Panc1 (cell line): ENCODE results near the gene UBAP2L. TPM values are rescaled to one million over a fixed set of nuclear protein-coding genes. Genes with fewer than 3 reads are reported as not detected.
"Not testable (repeated sequence)": the region's sequence is repeated elsewhere in the genome, so short reads cannot be mapped to it uniquely, and the experiment has no call there.

ENCODE experiments used
- ATAC-seq: fragments of 200-7000 bp; cut with Tn5 transposase; 2 replicates; pipeline ENCODE4 v1.9.1; 2020; ENCODE audit warnings: mild to moderate bottlenecking, moderate library complexity
- BruUV-seq: library from RNA; stranded (reverse); fragments of 400-500 nt; replicated peaks from 2 replicates; lab custom pipeline; 2021; lab: Mats Ljungman, UMichigan
- CTCF ChIA-PET: fragments of 300-600 bp; sonication (Branson Sonifier 250); formaldehyde crosslinking; loops from one replicate; lab custom pipeline; 2022; ENCODE audit warnings: antibody characterized with exemption; lab: Charles Lee
- POLR2A ChIA-PET: fragments of 300-600 bp; sonication (Branson Sonifier 250); formaldehyde crosslinking; loops from one replicate; lab custom pipeline; 2022; ENCODE audit warnings: antibody characterized with exemption; lab: Charles Lee
- DNase-seq: peaks from one replicate; pipeline ENCODE4 v3.0.0-alpha.2; 2010; ENCODE audit warnings: low read depth, low spot score
- H3K27ac ChIP-seq: 2 replicates; pipeline ENCODE4 v1.5.1; 2011; ENCODE audit warnings: mild to moderate bottlenecking, low read length, inconsistent platforms
- H3K27me3 ChIP-seq: fragments of 200-500 bp; sonication (Bioruptor generic); 2 replicates; pipeline ENCODE4 v1.6.0; 2014; ENCODE audit warnings: low read length, inconsistent platforms; ENCODE audit not compliant: control insufficient read depth, insufficient read depth
- H3K36me3 ChIP-seq: fragments of 200-500 bp; sonication (Bioruptor generic); 2 replicates; pipeline ENCODE4 v1.5.1; 2014; ENCODE audit warnings: inconsistent platforms, mild to moderate bottlenecking, low read length, moderate library complexity; ENCODE audit not compliant: control insufficient read depth, insufficient read depth
- H3K4me1 ChIP-seq: 2 replicates; pipeline ENCODE4 v1.5.1; 2011; ENCODE audit warnings: inconsistent platforms, mild to moderate bottlenecking, low read length, moderate library complexity; ENCODE audit not compliant: control insufficient read depth, insufficient read depth
- H3K4me3 ChIP-seq, 2 experiments: 2 replicates each; pipeline ENCODE4 v1.5.1; 2011 to 2012; ENCODE audit warnings: low read depth in 2 of 2, low read length in 2 of 2, mild to moderate bottlenecking in 2 of 2, inconsistent platforms in 1 of 2, moderate library complexity in 1 of 2
- H3K9me3 ChIP-seq: fragments of 200-500 bp; sonication (Bioruptor generic); 2 replicates; pipeline ENCODE4 v1.5.1; 2014; ENCODE audit warnings: low read depth, mild to moderate bottlenecking, inconsistent platforms, low read length, moderate library complexity; ENCODE audit not compliant: control insufficient read depth, insufficient read depth
- POLR2AphosphoS5 ChIP-seq: IDR thresholded peaks from 2 replicates; pipeline ENCODE4 v1.6.1; 2012; ENCODE audit warnings: mild to moderate bottlenecking, low read depth, low read length, moderate library complexity
- SIN3A ChIP-seq: IDR thresholded peaks from 2 replicates; pipeline ENCODE4 v1.6.1; 2012; ENCODE audit warnings: low read depth, mild to moderate bottlenecking, low read length, moderate library complexity, borderline replicate concordance; ENCODE audit not compliant: insufficient read depth
- TCF7L2 ChIP-seq: IDR thresholded peaks from 2 replicates; pipeline ENCODE4 v1.6.1; 2011; ENCODE audit warnings: mild to moderate bottlenecking, low read depth, low read length, inconsistent platforms
- in situ Hi-C: cut with HindIII; loops from 2 replicates; pipeline ENCODE4 v1.10.0; 2016; ENCODE audit warnings: low sequenced_read_pairs, low pct_unique_long_range_greater_than_20kb
- intact Hi-C: fragments of 100-400 bp; cut with micrococcal nuclease; formaldehyde crosslinking; loops from one replicate; pipeline ENCODE4 v1.10.0; 2022; ENCODE audit not compliant: unreplicated experiment
- total RNA-seq: library from RNA; stranded (reverse); gene quantifications from one replicate; pipeline ENCODE4 v1.2.1, GENCODE V29; 2021; ENCODE audit not compliant: unreplicated experiment
- TF ChIP-seq, protein P1 (sequence below), 2 experiments: IDR thresholded peaks; 2 replicates each; pipeline ENCODE4 v1.6.1; 2011 to 2012; ENCODE audit warnings: low read depth in 2 of 2, control low read depth in 1 of 2, low read length in 1 of 2, mild to moderate bottlenecking in 1 of 2, moderate library complexity in 1 of 2; ENCODE audit not compliant: insufficient read depth in 1 of 2
- TF ChIP-seq, protein P2 (sequence below): fragments of 450-650 bp; IDR thresholded peaks from 2 replicates; pipeline ENCODE4 v1.5.1; 2017; ENCODE audit warnings: mild to moderate bottlenecking

Gene UBAP2L
- total RNA-seq, 1 experiment from 2014 or later = 227 TPM

- H3K9me3 ChIP-seq, ATAC-seq, CTCF ChIA-PET, H3K27ac ChIP-seq, BruUV-seq, in situ Hi-C loops, H3K4me3 ChIP-seq, H3K4me1 ChIP-seq, POLR2A ChIA-PET, H3K27me3 ChIP-seq, intact Hi-C loops, DNase-seq, H3K36me3 ChIP-seq: not testable (repeated sequence)
These were observed 88.4 kb downstream of the UBAP2L start for GRCh38 chr1:154309136-154309535.

DNA sequence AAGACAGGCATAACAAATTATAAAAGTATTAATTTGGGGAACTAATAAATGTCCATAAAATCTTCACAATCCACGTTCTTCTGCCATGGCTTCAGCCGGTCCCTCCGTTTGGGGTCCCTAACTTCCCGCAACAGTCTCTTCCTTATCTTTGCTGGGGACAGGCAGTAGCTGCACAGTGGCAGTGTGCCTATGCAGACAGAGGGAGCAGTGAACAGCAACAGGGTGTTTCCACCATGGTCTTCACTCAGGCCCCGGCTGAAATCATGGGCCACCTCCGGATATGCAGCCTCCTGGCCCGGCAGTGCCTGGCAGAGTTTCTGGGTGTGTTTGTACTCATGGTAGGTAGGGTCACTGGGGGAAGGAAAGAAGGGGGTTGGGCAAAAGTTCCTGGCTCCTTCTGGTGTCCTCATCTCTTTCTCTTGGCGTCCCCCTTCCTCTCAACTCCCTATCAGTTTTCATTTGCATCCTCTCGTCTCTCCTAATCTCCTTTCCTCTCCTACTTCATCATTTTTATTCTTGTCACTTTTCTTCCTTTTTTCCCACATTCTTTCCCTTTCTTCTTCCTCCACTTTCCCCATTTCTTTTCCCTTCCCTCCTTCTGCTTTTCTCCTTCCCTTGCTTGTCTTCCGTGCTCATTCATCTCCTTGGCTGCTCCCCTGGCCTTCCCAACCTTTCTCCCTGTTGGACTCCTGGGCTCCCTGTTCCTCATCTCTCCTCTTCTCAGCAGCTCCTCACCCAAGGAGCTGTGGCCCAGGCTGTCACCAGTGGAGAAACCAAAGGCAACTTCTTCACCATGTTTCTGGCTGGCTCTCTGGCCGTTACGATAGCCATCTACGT is 91.7 kb downstream of the UBAP2L start:
- BruUV-seq, H3K4me3 ChIP-seq, DNase-seq, ATAC-seq, H3K36me3 ChIP-seq, H3K27me3 ChIP-seq, H3K4me1 ChIP-seq, H3K27ac ChIP-seq, H3K9me3 ChIP-seq, CTCF ChIA-PET, POLR2A ChIA-PET, in situ Hi-C loops, intact Hi-C loops: not testable (repeated sequence)

GRCh38 chr1:154313066-154313356 is 92.3 kb downstream of the UBAP2L start:
- H3K36me3 ChIP-seq = no peaks in the 10 kb centered on the region
- no peak overlapping the region for H3K27ac ChIP-seq
- intact Hi-C loops = no loop called here
- BruUV-seq = no TSS peak
- ChIA-PET POLR2A (no interaction called here), CTCF (no interaction called here)
- H3K9me3 ChIP-seq = no peaks in the 10 kb centered on the region; the same call in 1 of the 2 replicates
- in situ Hi-C loops = no loop called here
- TF ChIP-seq, protein P1, sequence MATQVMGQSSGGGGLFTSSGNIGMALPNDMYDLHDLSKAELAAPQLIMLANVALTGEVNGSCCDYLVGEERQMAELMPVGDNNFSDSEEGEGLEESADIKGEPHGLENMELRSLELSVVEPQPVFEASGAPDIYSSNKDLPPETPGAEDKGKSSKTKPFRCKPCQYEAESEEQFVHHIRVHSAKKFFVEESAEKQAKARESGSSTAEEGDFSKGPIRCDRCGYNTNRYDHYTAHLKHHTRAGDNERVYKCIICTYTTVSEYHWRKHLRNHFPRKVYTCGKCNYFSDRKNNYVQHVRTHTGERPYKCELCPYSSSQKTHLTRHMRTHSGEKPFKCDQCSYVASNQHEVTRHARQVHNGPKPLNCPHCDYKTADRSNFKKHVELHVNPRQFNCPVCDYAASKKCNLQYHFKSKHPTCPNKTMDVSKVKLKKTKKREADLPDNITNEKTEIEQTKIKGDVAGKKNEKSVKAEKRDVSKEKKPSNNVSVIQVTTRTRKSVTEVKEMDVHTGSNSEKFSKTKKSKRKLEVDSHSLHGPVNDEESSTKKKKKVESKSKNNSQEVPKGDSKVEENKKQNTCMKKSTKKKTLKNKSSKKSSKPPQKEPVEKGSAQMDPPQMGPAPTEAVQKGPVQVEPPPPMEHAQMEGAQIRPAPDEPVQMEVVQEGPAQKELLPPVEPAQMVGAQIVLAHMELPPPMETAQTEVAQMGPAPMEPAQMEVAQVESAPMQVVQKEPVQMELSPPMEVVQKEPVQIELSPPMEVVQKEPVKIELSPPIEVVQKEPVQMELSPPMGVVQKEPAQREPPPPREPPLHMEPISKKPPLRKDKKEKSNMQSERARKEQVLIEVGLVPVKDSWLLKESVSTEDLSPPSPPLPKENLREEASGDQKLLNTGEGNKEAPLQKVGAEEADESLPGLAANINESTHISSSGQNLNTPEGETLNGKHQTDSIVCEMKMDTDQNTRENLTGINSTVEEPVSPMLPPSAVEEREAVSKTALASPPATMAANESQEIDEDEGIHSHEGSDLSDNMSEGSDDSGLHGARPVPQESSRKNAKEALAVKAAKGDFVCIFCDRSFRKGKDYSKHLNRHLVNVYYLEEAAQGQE (IDR thresholded peaks at IDR 0.05; ENCODE audit: insufficient read depth in 1 of 2, low read depth in 2 of 2, low read length in 1 of 2) = no peak
- TF ChIP-seq TCF7L2 = no peak
- TF ChIP-seq SIN3A = no peak
- no peak for TF ChIP-seq POLR2AphosphoS5
- TF ChIP-seq, protein P2, sequence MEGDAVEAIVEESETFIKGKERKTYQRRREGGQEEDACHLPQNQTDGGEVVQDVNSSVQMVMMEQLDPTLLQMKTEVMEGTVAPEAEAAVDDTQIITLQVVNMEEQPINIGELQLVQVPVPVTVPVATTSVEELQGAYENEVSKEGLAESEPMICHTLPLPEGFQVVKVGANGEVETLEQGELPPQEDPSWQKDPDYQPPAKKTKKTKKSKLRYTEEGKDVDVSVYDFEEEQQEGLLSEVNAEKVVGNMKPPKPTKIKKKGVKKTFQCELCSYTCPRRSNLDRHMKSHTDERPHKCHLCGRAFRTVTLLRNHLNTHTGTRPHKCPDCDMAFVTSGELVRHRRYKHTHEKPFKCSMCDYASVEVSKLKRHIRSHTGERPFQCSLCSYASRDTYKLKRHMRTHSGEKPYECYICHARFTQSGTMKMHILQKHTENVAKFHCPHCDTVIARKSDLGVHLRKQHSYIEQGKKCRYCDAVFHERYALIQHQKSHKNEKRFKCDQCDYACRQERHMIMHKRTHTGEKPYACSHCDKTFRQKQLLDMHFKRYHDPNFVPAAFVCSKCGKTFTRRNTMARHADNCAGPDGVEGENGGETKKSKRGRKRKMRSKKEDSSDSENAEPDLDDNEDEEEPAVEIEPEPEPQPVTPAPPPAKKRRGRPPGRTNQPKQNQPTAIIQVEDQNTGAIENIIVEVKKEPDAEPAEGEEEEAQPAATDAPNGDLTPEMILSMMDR = no peak
- ATAC-seq = no peak
- DNase-seq = no peak
- H3K4me1 ChIP-seq = no peaks in the 10 kb centered on the region
- H3K27me3 ChIP-seq = no peaks in the 10 kb centered on the region
- H3K4me3 ChIP-seq = no peak overlapping the region

DNA sequence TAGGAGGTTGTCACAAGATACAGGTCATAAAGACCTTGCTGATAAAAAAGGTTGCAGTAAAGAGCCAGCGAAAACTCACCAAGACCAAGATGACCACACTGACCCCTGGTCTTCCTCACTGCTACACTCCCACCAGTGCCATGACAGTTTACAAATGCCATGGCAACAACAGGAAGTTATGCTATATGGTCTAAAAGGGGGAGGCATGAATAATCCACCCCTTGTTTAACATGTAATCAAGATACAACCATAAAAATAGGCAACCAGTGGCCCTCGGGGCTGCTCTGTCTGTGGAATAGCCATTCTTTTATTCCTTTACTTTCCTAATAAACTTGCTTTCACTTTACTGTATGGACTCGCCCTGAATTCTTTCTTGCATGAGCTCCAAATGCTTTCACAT is 93.5 kb downstream of the UBAP2L start:
- BruUV-seq, ATAC-seq, H3K9me3 ChIP-seq, DNase-seq, intact Hi-C loops, CTCF ChIA-PET, H3K4me1 ChIP-seq, H3K27ac ChIP-seq, H3K36me3 ChIP-seq, H3K4me3 ChIP-seq, in situ Hi-C loops, H3K27me3 ChIP-seq: not testable (repeated sequence)
- POLR2A ChIA-PET = interaction anchor here (0.6 kb wide), 1 partner anchor 248 kb away, joined by 3 read pairs; no protein-coding TSS in a partner anchor
